ENCODE measurements around the gene SH3YL1.
A peak's percentile ranks its signal among the peaks of the same experiment; 100 is the strongest.

SH3YL1 gene

DNA sequence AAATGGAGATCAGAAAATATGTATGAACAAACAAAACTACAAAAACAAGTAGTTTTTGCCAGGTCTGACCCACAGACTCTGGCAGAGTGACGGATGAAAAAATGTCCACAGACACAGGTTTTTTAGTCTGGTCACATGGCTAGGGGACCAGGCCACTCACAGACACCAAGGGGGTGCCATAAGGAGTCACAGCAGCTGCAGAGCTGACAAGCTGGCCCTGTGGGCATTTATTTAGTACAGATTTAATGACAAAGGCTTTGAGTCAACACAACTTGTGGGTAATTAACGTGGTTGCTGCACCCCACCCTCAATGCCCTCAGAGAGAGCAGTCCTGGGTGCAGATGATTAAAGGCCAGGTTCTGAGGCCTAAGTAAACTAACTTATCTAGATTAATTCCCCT is 76.0 kb downstream of the SH3YL1 start:
- DNase-seq (ENCODE audit: low read depth): no peak
- TF ChIP-seq, protein P1, sequence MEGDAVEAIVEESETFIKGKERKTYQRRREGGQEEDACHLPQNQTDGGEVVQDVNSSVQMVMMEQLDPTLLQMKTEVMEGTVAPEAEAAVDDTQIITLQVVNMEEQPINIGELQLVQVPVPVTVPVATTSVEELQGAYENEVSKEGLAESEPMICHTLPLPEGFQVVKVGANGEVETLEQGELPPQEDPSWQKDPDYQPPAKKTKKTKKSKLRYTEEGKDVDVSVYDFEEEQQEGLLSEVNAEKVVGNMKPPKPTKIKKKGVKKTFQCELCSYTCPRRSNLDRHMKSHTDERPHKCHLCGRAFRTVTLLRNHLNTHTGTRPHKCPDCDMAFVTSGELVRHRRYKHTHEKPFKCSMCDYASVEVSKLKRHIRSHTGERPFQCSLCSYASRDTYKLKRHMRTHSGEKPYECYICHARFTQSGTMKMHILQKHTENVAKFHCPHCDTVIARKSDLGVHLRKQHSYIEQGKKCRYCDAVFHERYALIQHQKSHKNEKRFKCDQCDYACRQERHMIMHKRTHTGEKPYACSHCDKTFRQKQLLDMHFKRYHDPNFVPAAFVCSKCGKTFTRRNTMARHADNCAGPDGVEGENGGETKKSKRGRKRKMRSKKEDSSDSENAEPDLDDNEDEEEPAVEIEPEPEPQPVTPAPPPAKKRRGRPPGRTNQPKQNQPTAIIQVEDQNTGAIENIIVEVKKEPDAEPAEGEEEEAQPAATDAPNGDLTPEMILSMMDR (conservative IDR thresholded peaks at IDR 0.05; ENCODE audit: control insufficient read depth, insufficient read depth, low read depth, low read length): no peak
- no peak overlapping the region for H3K4me3 ChIP-seq (ENCODE audit: control insufficient read depth, low read depth, low read length)

DNA sequence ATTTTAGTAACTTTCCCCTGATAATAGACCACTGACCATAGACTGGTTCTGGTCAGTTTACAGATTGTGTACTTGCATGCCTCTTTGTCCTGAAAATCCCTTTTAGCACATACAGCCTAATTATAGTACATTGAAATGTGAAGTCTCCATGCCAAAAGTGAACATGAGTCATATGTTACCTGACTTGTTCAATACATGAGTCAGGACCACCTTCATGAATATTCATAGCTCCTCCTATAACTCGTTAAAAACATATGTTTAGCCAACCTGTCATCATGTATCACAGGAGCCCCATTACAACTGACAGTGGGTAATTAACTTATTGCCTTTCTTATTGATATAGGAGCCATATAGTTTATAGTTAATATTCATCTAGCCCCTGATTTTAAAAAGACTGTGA is 78.6 kb downstream of the SH3YL1 start:
- TF ChIP-seq, protein P1 (conservative IDR thresholded peaks at IDR 0.05; ENCODE audit: control insufficient read depth, insufficient read depth, low read depth, low read length): no peak
- H3K4me3 ChIP-seq (ENCODE audit: control insufficient read depth, low read depth, low read length): no peak overlapping the region
- no peak for DNase-seq (ENCODE audit: low read depth)

DNA sequence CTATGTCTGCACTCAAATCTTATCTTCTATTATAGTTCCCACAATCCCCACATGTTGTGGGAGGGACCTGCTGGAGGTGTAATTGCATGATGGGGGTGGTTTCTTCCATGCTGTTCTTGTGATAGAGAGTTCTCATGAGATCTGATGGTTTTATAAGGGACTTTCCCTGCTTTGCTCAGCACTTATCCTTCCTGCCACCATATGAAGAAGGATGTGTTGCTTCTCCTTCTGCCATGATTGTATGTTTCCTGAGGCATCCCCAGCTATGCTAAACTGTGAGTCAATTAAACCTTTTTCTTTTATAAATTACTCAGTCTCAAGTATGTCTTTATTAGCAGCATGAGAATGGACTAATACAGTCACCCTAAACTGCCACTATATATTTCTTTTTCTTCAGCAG is 79.1 kb downstream of the SH3YL1 start:
- TF ChIP-seq, protein P1 (conservative IDR thresholded peaks at IDR 0.05; ENCODE audit: control insufficient read depth, insufficient read depth, low read depth, low read length): no peak
- DNase-seq (ENCODE audit: low read depth): no peak
- H3K4me3 ChIP-seq (ENCODE audit: control insufficient read depth, low read depth, low read length): no peak overlapping the region

DNA sequence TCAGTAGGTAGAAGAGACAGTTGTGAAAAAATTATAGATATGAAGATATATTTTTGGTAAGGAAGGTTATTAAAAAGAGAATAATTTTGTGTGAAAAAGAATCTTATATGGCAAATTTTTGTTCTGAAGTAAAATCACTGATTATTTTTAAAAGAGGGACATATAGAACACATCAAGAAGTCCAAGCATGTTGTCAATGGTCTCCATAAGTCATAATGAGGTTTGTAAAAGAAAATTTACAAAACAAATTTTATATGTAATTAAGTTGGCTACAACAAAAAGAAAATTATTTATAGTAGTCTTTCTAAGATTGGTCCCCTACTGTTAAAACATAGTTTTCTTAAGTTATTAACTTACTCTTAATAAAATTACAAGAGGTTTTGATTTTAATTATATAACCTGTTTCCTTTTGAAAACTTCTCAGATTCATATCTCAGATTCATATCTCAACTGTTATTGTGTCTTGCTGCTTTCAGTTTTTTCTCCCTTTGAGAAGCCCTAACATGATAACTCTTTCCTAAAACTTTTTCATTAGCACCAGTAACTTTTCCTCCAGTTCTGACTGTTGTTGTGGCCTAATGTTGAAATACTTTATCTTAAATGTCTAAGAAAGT is 81.2 kb downstream of the SH3YL1 start:
- no peak overlapping the region for H3K4me3 ChIP-seq (ENCODE audit: control insufficient read depth, low read depth, low read length)
- TF ChIP-seq, protein P1 (conservative IDR thresholded peaks at IDR 0.05; ENCODE audit: control insufficient read depth, insufficient read depth, low read depth, low read length): no peak
- peak; percentile 16 for DNase-seq (ENCODE audit: low read depth)

DNA sequence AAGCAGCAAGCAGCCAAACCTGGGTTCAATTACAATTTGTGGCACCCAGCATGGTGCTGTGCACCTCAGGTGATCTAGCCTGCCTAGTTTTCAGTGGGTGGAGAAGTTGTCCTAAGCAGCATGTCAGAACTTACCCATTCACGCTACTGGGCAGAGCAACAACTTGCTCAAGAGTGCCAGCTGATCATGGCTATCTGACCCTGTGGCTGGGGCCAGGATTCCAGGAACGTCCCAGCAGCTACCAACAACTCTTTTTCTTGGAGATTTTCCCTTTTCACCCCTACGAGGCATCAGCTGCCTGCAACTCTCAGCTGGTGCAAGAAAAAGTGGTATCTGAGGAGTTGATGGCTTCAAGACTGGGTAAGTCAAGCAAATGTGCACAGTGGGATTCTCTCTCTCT is 83.5 kb downstream of the SH3YL1 start:
- no peak for DNase-seq (ENCODE audit: low read depth)
- no peak overlapping the region for H3K4me3 ChIP-seq (ENCODE audit: control insufficient read depth, low read depth, low read length)
- TF ChIP-seq, protein P1 (conservative IDR thresholded peaks at IDR 0.05; ENCODE audit: control insufficient read depth, insufficient read depth, low read depth, low read length): no peak

DNA sequence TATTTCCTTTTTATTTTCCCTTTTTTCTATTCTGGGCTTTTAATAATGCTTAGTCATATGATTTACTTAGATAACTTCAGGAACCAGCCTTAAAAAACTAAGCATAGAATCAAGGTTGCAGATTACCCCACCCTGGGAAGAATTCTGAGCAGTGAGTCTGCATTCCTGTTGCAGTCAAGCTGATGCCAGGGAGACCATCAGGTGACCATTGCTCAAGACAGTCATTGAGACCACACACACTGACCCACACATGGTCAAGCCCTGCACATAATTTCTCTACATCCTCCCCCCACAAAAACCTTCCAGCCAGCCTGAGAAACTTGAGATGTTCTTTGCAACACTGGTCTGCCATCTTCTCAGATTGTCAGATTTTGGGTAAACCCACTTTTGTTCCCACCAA is 83.9 kb downstream of the SH3YL1 start:
- H3K4me3 ChIP-seq (ENCODE audit: control insufficient read depth, low read depth, low read length): no peak overlapping the region
- no peak for DNase-seq (ENCODE audit: low read depth)
- TF ChIP-seq, protein P1 (conservative IDR thresholded peaks at IDR 0.05; ENCODE audit: control insufficient read depth, insufficient read depth, low read depth, low read length): no peak

DNA sequence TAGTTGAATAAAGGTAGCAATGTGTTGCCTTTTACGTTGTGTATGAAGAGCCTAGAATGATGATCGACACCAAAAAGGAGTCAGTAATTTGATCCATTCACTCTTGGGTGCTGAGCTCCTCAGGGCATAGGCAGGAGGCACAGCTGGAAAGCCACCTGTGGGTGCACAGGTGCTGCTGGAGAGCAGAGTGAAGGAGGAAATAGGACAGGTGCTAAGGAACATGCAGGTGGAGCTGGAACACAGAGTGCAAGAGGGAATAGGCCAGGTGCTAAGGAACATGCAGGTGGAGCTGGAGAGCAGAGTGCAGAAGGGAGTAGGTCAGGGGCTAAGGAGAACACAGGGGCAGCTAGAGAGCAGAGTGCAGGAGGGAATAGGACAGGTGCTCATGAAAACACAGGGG is 86.1 kb downstream of the SH3YL1 start:
- DNase-seq (ENCODE audit: low read depth): no peak
- TF ChIP-seq, protein P1 (conservative IDR thresholded peaks at IDR 0.05; ENCODE audit: control insufficient read depth, insufficient read depth, low read depth, low read length): no peak
- no peak overlapping the region for H3K4me3 ChIP-seq (ENCODE audit: control insufficient read depth, low read depth, low read length)

Data from fibroblast of mammary gland (primary cell).